Neural crest cell (in vitro differentiated cells): ENCODE results near the gene KCTD13. TPM values are rescaled to one million over a fixed set of nuclear protein-coding genes. Genes with fewer than 3 reads are reported as not detected.

ENCODE experiments used
- DNase-seq: peaks from one replicate; pipeline ENCODE4 v3.0.0; 2021; ENCODE audit warnings: low read depth, mixed read lengths, low spot score
- H3K27ac Mint-ChIP-seq: one replicate; pipeline ENCODE4 v1.8.0; 2021; ENCODE audit warnings: mild to moderate bottlenecking, mixed read lengths; ENCODE audit not compliant: unreplicated experiment
- H3K27me3 Mint-ChIP-seq: 2 replicates; pipeline ENCODE4 v1.8.0; 2021; ENCODE audit warnings: low read depth, mild to moderate bottlenecking, mixed read lengths
- H3K36me3 Mint-ChIP-seq: 2 replicates; pipeline ENCODE4 v1.8.0; 2021; ENCODE audit warnings: low read depth, mild to moderate bottlenecking, mixed read lengths
- H3K4me1 Mint-ChIP-seq: 2 replicates; pipeline ENCODE4 v1.8.0; 2021; ENCODE audit warnings: mixed read lengths
- H3K4me3 Mint-ChIP-seq: one replicate; pipeline ENCODE4 v1.8.0; 2021; ENCODE audit warnings: mild to moderate bottlenecking, mixed read lengths
- H3K9me3 Mint-ChIP-seq: 2 replicates; pipeline ENCODE4 v1.8.0; 2021; ENCODE audit warnings: mixed read lengths
- CTCF ChIP-seq: fragments of 200-600 bp; sonication (generic); conservative IDR thresholded peaks from 2 replicates; pipeline ENCODE4 v1.5.0; 2021; ENCODE audit warnings: antibody characterized with exemption, mild to moderate bottlenecking
- total RNA-seq: library from RNA; stranded (reverse); gene quantifications from 2 replicates; pipeline ENCODE4 v1.2.1, GENCODE V29; 2021

KCTD13 gene
- total RNA-seq, 1 donor from 2014 or later = 24.3 TPM

GRCh38 chr16:29901607-29901945, 24.4 kb downstream of the KCTD13 start:
- peak overlapping the region; percentile 22 for H3K4me3 Mint-ChIP-seq
- DNase-seq = no peak
- no peak for TF ChIP-seq CTCF
- H3K27ac Mint-ChIP-seq = no peak overlapping the region
- peaks cover 16% of the 10 kb centered on the region for H3K4me1 Mint-ChIP-seq
- H3K9me3 Mint-ChIP-seq = no peaks in the 10 kb centered on the region
- H3K27me3 Mint-ChIP-seq = peaks cover 47% of the 10 kb centered on the region
- no peaks in the 10 kb centered on the region for H3K36me3 Mint-ChIP-seq

GRCh38 chr16:29900888-29901606, 25.0 kb downstream of the KCTD13 start:
- H3K36me3 Mint-ChIP-seq = no peaks in the 10 kb centered on the region
- peak overlapping the region; percentile 70 for H3K4me3 Mint-ChIP-seq
- no peak overlapping the region for H3K27ac Mint-ChIP-seq
- no peak for DNase-seq
- no peaks in the 10 kb centered on the region for H3K9me3 Mint-ChIP-seq
- peaks cover 16% of the 10 kb centered on the region for H3K4me1 Mint-ChIP-seq
- TF ChIP-seq CTCF = no peak
- peaks cover 49% of the 10 kb centered on the region for H3K27me3 Mint-ChIP-seq

- peak within 1 kb of the TSS; percentile 78 for H3K4me3 Mint-ChIP-seq
- peak; percentile 49 for DNase-seq
- H3K36me3 Mint-ChIP-seq = no peaks in the 10 kb centered on the region
- H3K27ac Mint-ChIP-seq = no peak within 1 kb of the TSS
- peaks cover 49% of the 10 kb centered on the region for H3K27me3 Mint-ChIP-seq
- TF ChIP-seq CTCF = no peak
- peaks cover 16% of the 10 kb centered on the region for H3K4me1 Mint-ChIP-seq
- no peaks in the 10 kb centered on the region for H3K9me3 Mint-ChIP-seq
Measured at GRCh38 chr16:29900102-29900887, 25.7 kb downstream of the KCTD13 start, which contains the start of gene ASPHD1. Gene ASPHD1, plus strand, starts transcription at chr16:29900488. Its CDS starts 484 bp downstream, at chr16:29900972.

DNA sequence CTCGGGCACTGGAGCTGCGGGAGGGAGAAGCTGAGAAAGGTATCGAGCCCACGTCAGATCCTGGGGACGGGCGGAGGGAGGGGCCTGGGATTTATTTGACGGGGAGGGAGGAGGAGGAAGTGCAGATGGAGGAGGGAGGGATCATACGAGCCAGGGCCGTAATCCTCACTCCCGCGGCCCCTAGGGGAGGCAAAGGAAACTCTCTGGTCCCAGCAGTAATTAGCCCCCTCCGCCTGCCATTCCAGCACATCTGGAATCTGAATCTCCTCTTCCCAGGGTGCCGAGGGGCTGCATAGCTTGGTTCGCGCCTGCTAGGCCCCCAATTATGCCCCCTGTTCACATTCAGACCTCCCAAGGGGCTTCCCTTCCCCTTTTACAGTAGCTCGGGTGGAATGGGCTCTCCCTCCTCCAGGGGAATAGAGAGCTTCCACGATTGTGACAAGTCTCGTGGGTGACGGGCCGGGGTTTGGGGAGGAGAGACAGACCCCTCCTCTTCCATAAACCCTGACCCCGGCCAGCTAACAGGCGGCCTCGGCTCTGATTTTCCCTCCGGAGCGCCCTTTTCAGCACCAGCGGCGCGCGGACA, 26.4 kb downstream of the KCTD13 start, which contains the start of gene SEZ6L2:
SEZ6L2 (minus strand) TSS at position 35 of the 586 bp plus-strand sequence. CDS start 531 bp downstream, outside the sequence.
- peak within 1 kb of the TSS; percentile 80 for H3K4me3 Mint-ChIP-seq
- peaks cover 49% of the 10 kb centered on the region for H3K27me3 Mint-ChIP-seq
- peak; percentile 38 for TF ChIP-seq CTCF
- H3K36me3 Mint-ChIP-seq = no peaks in the 10 kb centered on the region
- DNase-seq = peak; percentile 86
- no peaks in the 10 kb centered on the region for H3K9me3 Mint-ChIP-seq
- H3K4me1 Mint-ChIP-seq = peaks cover 16% of the 10 kb centered on the region
- no peak within 1 kb of the TSS for H3K27ac Mint-ChIP-seq

GRCh38 chr16:29898804-29899515, 27.1 kb downstream of the KCTD13 start:
- peaks cover 16% of the 10 kb centered on the region for H3K4me1 Mint-ChIP-seq
- H3K27me3 Mint-ChIP-seq = peaks cover 49% of the 10 kb centered on the region
- DNase-seq = no peak
- H3K27ac Mint-ChIP-seq = no peak overlapping the region
- TF ChIP-seq CTCF = no peak
- H3K4me3 Mint-ChIP-seq = peak overlapping the region; percentile 80
- H3K36me3 Mint-ChIP-seq = no peaks in the 10 kb centered on the region
- H3K9me3 Mint-ChIP-seq = no peaks in the 10 kb centered on the region
